Midbrain (tissue), 1 donor: ENCODE data around the gene DMRTC1B.
"Not testable (repeated sequence)": the region's sequence is repeated elsewhere in the genome, so short reads cannot be mapped to it uniquely, and the experiment has no call there.

Experiments used
- DNase-seq: peaks from one replicate; lab custom pipeline; 2025; lab: John Stamatoyannopoulos, UW

Gene DMRTC1B, protein sequence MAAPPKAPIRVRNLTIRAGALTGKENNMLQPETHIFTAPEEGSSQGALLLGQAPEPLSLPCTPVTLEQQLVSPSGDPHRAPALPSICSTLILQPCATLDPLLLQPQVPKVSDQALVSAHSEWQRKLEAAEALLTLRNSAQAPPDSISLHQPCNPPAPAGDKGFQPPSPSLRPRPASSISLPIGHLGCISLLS

DNA sequence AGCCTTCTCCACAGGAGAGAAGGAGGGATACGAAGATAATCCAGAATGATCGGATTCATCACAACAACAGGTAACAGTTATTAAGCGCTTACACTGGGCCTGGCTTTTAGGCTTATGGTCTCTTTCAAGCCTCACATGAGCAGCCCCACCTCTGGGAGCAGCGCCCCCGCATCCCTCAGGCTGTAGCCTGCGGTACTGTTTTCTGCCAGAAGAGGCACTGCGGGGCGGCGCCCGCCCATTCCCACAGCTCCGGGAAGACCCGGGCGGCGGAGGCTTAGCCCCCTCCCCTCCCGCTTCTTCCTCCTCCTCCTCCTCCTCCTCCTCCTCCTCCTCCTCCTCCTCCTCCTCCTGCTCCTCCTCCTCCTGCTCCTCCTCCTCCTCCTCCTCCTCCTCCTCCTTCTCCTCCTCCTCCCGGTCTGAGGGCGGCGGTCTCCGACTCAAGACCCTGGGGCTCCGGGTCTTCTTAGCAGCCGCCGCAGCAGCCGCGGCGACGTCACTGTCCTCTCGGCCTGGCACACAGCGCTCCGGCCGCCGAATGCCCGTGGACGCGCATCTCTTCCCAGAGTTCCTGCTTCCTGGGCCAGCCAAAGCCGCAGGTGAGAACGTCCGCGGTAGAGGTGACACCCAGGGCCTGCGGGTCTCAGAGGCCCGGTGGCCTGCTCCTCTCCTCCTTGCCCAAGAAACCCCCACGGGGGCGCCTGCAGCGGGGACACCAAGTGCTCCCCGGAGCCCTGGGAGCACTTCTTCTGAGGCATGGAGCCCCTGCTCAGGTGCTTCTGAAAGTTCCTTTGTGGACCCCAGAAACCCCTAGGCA lies at the start of gene DMRTC1B:
TSS of gene DMRTC1B (plus strand) at position 238 of the 814 bp plus-strand sequence. CDS start 68,246 bp downstream, outside the sequence.
- DNase-seq: not testable (repeated sequence)

DNA sequence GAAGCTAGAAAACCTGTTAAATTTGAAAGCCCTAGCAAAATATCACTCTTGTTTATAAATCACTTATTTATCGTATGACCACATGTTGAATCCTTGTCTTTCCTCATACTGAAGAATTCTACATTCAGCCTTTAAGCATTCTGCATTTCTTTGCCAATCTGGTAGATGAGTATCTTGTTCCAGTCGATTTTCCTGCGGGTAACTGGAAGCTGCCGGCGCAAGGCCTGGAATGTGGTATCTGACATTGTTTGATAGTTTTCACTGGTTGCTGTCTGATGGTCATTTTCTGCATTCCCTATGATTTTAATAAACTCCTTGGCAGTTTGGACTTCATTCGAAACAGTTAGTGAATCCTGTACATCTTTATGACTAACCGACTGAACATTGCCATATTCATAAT lies 48.8 kb upstream of the DMRTC1B start:
- DNase-seq: no peak

DNA sequence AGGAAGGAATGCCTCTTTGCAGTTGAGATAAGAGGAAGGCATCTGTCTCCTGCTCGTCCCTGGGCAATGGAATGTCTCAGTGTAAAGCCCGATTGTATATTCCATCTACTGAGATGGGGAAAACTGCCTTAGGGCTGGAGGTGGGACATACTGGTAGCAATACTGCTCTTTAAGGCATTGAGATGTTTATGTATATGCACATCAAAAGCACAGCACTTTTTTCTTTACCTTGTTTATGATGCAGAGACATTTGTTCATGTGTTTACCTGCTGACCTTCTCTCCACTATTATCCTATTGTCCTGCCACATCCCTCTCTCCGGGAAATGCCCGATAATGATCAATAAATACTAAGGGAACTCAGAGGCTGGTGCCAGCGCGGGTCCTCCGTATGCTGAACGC lies 43.1 kb upstream of the DMRTC1B start:
- DNase-seq: not testable (repeated sequence)

DNA sequence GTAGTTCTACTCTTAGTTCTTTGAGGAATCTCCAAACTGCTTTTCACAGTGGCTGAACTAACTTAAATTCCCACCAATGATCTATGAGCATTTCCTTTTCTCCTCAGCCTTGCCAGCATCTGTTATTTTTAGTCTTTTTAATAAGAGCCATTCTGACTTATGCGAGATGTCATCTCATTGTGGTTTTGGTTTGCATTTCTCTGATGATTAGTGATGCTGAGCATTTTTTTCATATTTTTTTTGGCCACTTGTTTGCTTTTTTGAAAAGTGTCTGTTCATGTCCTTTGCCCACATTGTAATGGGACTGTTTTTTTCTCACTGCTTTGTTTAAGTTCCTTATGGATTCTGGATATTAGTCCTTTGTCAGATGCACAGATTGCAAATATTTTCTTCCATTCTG lies 41.1 kb upstream of the DMRTC1B start:
- DNase-seq: no peak

DNA sequence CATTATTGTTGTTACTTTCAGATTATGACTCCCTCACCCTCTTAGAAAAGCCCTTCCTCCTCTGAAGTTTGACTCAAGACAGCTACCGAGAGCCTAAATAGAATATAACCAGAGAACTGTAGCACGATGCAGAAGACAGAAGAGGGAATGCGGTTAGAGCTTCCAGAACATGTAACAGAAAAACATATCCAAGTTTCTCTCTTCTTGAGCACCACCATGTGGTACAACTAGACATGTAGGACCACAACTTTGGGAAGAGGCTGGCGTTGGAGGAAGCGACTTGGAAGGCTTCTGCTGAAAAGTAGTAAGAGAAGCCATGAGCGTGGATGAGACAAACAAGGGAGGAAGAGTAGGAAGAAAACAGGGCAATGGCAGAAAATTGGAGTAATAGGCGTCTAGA lies 31.1 kb upstream of the DMRTC1B start:
- not testable (repeated sequence) for DNase-seq

DNA sequence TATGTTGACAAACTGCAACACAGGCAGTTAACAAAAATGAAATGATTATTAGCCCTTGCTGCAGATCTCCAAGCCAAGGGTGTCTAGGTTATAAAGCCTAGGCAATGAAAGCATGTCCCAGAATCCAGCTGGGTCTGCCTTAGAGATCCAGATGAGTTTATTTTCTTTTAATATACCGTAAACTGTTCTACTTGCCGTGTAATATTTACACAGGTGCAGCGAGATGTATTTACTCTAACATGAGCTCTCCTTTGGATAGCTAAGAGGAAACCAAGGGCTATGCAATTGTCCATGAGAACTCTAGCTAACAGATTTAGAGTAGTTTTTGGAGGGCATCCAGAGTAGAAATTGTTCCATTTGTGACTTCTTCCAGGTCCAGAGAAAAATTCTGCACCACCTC lies 28.1 kb upstream of the DMRTC1B start:
- not testable (repeated sequence) for DNase-seq

GRCh38 chrX:72760454-72760853 lies 16.2 kb upstream of the DMRTC1B start:
- not testable (repeated sequence) for DNase-seq

DNA sequence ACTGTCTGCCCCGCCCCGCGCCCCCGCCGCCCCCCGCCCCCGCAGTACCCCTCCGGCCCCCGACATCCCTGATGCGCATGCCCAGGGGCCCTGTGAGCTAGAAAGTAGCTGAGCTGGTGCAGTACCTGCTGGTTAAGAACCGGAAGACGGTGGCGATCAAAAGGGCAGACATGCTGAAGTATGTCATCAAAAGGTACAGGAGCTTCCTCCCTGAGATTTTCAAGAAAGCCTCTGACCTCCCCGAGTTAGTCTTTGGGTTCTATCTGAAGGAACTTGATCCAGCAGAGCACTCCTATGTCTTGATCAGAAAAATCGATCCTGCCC lies 739 bp downstream of the DMRTC1B start:
- DNase-seq: not testable (repeated sequence)

- DNase-seq: not testable (repeated sequence)
Observed at GRCh38 chrX:72778146-72778545, 1.5 kb downstream of the DMRTC1B start.

- DNase-seq: not testable (repeated sequence)
Observed at GRCh38 chrX:72782560-72782959, 5.9 kb downstream of the DMRTC1B start, which contains the start of gene FAM236B. Gene FAM236B, minus strand, starts transcription at chrX:72782660. Its CDS starts 100 bp downstream, at chrX:72782560.

- not testable (repeated sequence) for DNase-seq
Observed at GRCh38 chrX:72783365-72783936, 6.8 kb downstream of the DMRTC1B start.

GRCh38 chrX:72783964-72784363 lies 7.3 kb downstream of the DMRTC1B start:
- not testable (repeated sequence) for DNase-seq

DNA sequence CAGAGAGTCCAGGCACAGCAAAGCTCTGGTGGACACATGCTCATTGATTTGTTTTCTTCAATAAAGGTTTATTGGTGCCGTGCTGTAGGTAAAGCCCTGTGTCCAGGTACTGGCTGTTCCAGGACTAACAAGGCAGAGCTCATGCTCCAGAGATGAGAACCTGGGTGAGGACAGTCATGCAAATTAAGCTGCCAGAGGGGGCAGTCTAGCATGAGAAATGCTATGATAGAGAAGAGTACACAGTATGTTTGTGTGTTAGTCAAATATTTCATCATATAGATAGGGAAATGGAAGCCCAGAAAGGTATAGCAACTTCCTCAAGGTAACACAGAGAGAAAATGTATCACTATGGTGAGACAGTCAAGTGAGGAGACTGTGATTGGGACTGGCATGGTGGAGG lies 11.5 kb downstream of the DMRTC1B start:
- not testable (repeated sequence) for DNase-seq

GRCh38 chrX:72790390-72790789 lies 13.7 kb downstream of the DMRTC1B start:
- not testable (repeated sequence) for DNase-seq

GRCh38 chrX:72808110-72808509 lies 31.4 kb downstream of the DMRTC1B start, which contains the start of gene FAM236D:
Gene FAM236D, minus strand, starts transcription at chrX:72808210. Its CDS starts 100 bp downstream, at chrX:72808110.
- DNase-seq: not testable (repeated sequence)

DNA sequence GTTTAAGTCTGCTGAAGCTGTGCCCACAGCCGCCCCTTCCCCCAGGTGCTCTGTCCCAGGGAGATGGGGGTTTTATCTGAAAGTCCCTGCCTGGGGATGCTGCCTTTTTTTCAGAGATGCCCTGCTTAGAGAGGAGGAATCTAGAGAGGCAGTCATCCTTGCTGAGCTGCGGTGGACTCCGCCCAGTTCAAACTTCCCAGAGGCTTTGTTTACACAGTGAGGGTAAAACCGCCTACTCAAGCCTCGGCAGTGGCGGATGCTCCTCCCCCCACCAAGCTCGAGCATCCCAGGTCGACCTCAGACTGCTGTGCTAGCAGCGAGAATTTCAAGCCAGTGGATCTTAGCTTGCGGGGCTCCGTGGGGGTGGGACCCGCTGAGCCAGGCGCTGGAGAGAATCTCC lies 54.0 kb downstream of the DMRTC1B start:
- not testable (repeated sequence) for DNase-seq

- not testable (repeated sequence) for DNase-seq
Observed at GRCh38 chrX:72837532-72837931, 60.8 kb downstream of the DMRTC1B start.

- not testable (repeated sequence) for DNase-seq
Observed at GRCh38 chrX:72882898-72883297, 106.2 kb downstream of the DMRTC1B start.

- DNase-seq: not testable (repeated sequence)
Observed at GRCh38 chrX:72889740-72890139, 113.0 kb downstream of the DMRTC1B start.
